ENCODE measurements around the gene ZFHX3. TPM values are rescaled to one million over a fixed set of nuclear protein-coding genes. Genes with fewer than 3 reads are reported as not detected.

ZFHX3 gene
- polyA plus RNA-seq, 1 donor from 2014 or later = 26.4 TPM

DNA sequence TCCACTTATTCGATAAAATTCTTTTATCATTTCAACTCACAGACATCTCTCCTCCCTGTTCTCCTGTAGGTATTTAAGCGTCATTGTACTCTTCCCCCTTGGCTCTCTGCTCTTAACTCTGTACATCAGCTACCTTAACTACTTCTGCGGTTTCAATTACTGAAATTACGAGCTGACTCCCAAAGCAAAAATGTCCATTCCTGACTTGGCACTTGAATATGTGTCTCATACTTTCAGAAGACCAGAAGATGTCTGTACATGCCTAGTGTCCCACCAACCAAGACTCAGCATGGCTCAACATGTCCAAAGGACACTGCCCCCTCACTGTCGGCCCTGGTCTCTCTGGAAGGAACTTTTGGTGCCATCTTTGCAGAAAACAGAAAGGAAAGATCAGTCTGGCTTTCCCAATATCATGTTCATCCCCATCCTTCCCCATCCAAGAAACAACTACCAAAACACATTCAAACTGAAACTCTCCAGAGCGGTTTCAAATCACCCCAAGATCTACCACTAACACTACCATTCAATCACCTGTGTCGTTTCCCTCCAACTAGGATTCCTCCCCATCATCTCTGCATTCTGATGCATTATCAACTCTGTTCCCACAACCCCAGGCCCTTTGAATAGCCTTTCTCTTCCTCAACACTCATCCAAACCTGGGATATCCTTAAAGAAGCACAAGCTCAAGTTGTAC, 74.9 kb downstream of the ZFHX3 start:
- peaks cover 98% of the 10 kb centered on the region for H3K79me2 ChIP-seq (replicated peaks; ENCODE audit: insufficient read depth, low read length)
- no peak overlapping the region for H3K4me3 ChIP-seq (ENCODE audit: low read length)
- no peak overlapping the region for H2AFZ ChIP-seq (ENCODE audit: low read depth, low read length)
- no peaks in the 10 kb centered on the region for H3K9me2 ChIP-seq (ENCODE audit: insufficient read depth, low read length)
- H4K20me1 ChIP-seq (ENCODE audit: insufficient read depth) = peaks cover 91% of the 10 kb centered on the region
- H3K27ac ChIP-seq (ENCODE audit: low read length) = no peak overlapping the region
- H3K9me3 ChIP-seq (ENCODE audit: low read length) = no peaks in the 10 kb centered on the region
- no peak for TF ChIP-seq TAF1 (IDR thresholded peaks at IDR 0.05; ENCODE audit: low read depth)
- TF ChIP-seq EP300 (conservative IDR thresholded peaks at IDR 0.05; ENCODE audit: poor library complexity, severe bottlenecking) = no peak
- no peak for TF ChIP-seq EZH2 (IDR thresholded peaks at IDR 0.05; ENCODE audit: borderline replicate concordance, insufficient read depth, low read length, poor library complexity, severe bottlenecking)
- TF ChIP-seq, protein P1, sequence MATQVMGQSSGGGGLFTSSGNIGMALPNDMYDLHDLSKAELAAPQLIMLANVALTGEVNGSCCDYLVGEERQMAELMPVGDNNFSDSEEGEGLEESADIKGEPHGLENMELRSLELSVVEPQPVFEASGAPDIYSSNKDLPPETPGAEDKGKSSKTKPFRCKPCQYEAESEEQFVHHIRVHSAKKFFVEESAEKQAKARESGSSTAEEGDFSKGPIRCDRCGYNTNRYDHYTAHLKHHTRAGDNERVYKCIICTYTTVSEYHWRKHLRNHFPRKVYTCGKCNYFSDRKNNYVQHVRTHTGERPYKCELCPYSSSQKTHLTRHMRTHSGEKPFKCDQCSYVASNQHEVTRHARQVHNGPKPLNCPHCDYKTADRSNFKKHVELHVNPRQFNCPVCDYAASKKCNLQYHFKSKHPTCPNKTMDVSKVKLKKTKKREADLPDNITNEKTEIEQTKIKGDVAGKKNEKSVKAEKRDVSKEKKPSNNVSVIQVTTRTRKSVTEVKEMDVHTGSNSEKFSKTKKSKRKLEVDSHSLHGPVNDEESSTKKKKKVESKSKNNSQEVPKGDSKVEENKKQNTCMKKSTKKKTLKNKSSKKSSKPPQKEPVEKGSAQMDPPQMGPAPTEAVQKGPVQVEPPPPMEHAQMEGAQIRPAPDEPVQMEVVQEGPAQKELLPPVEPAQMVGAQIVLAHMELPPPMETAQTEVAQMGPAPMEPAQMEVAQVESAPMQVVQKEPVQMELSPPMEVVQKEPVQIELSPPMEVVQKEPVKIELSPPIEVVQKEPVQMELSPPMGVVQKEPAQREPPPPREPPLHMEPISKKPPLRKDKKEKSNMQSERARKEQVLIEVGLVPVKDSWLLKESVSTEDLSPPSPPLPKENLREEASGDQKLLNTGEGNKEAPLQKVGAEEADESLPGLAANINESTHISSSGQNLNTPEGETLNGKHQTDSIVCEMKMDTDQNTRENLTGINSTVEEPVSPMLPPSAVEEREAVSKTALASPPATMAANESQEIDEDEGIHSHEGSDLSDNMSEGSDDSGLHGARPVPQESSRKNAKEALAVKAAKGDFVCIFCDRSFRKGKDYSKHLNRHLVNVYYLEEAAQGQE (IDR thresholded peaks at IDR 0.05; ENCODE audit: borderline replicate concordance) = no peak
- TF ChIP-seq MXI1 (conservative IDR thresholded peaks at IDR 0.05; ENCODE audit: poor library complexity, severe bottlenecking) = no peak
- TF ChIP-seq, protein P2, sequence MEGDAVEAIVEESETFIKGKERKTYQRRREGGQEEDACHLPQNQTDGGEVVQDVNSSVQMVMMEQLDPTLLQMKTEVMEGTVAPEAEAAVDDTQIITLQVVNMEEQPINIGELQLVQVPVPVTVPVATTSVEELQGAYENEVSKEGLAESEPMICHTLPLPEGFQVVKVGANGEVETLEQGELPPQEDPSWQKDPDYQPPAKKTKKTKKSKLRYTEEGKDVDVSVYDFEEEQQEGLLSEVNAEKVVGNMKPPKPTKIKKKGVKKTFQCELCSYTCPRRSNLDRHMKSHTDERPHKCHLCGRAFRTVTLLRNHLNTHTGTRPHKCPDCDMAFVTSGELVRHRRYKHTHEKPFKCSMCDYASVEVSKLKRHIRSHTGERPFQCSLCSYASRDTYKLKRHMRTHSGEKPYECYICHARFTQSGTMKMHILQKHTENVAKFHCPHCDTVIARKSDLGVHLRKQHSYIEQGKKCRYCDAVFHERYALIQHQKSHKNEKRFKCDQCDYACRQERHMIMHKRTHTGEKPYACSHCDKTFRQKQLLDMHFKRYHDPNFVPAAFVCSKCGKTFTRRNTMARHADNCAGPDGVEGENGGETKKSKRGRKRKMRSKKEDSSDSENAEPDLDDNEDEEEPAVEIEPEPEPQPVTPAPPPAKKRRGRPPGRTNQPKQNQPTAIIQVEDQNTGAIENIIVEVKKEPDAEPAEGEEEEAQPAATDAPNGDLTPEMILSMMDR (IDR thresholded peaks at IDR 0.05; ENCODE audit: poor library complexity, severe bottlenecking) = no peak
- TF ChIP-seq SMC3 (conservative IDR thresholded peaks at IDR 0.05; ENCODE audit: poor library complexity) = no peak
- no peak for TF ChIP-seq POLR2AphosphoS5 (IDR thresholded peaks at IDR 0.05)
- TF ChIP-seq RAD21 (conservative IDR thresholded peaks at IDR 0.05) = no peak
- H3K9ac ChIP-seq (ENCODE audit: low read length) = no peak overlapping the region
- H3F3A ChIP-seq (ENCODE audit: insufficient read depth, low read length, poor library complexity, severe bottlenecking) = no peaks in the 10 kb centered on the region
- no peaks in the 10 kb centered on the region for H3K27me3 ChIP-seq (ENCODE audit: insufficient read depth, low read depth, low read length)
- H3K4me2 ChIP-seq (ENCODE audit: low read length) = no peak overlapping the region
- no peaks in the 10 kb centered on the region for H3K36me3 ChIP-seq (ENCODE audit: insufficient read depth, low read length)

DNA sequence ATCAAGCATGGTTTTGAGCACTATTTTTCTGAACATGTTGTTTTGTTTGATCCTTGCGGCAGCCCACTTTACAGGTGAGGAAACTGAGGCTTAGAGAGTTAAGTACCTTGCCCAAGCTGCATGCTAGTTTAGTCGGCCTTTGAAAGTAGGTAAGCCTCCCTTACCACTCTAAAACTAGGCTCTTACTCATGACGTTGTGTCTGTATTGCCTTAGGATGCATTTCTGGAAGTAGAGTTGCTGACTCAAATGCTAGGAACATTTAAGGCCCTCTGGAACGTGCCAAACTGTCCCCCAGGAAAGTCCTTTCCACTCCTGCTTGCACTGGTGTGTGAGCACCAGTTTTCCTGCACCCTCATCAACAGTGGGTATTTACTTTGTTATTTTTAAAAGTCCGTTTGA, 76.6 kb downstream of the ZFHX3 start:
- H3K9me3 ChIP-seq (ENCODE audit: low read length) = no peaks in the 10 kb centered on the region
- no peaks in the 10 kb centered on the region for H3K9me2 ChIP-seq (ENCODE audit: insufficient read depth, low read length)
- H3K27me3 ChIP-seq (ENCODE audit: insufficient read depth, low read depth, low read length) = no peaks in the 10 kb centered on the region
- H3K4me2 ChIP-seq (ENCODE audit: low read length) = no peak overlapping the region
- no peaks in the 10 kb centered on the region for H3K36me3 ChIP-seq (ENCODE audit: insufficient read depth, low read length)
- H3K27ac ChIP-seq (ENCODE audit: low read length) = no peak overlapping the region
- no peak for TF ChIP-seq SMC3 (conservative IDR thresholded peaks at IDR 0.05; ENCODE audit: poor library complexity)
- TF ChIP-seq, protein P1 (IDR thresholded peaks at IDR 0.05; ENCODE audit: borderline replicate concordance) = no peak
- TF ChIP-seq RAD21 (conservative IDR thresholded peaks at IDR 0.05) = no peak
- no peak for TF ChIP-seq TAF1 (IDR thresholded peaks at IDR 0.05; ENCODE audit: low read depth)
- TF ChIP-seq POLR2AphosphoS5 (IDR thresholded peaks at IDR 0.05) = no peak
- no peak for TF ChIP-seq EP300 (conservative IDR thresholded peaks at IDR 0.05; ENCODE audit: poor library complexity, severe bottlenecking)
- TF ChIP-seq MXI1 (conservative IDR thresholded peaks at IDR 0.05; ENCODE audit: poor library complexity, severe bottlenecking) = no peak
- TF ChIP-seq, protein P2 (IDR thresholded peaks at IDR 0.05; ENCODE audit: poor library complexity, severe bottlenecking) = no peak
- H3K79me2 ChIP-seq (replicated peaks; ENCODE audit: insufficient read depth, low read length) = peaks cover 99% of the 10 kb centered on the region
- H3F3A ChIP-seq (ENCODE audit: insufficient read depth, low read length, poor library complexity, severe bottlenecking) = peaks cover 6% of the 10 kb centered on the region
- peaks cover 91% of the 10 kb centered on the region for H4K20me1 ChIP-seq (ENCODE audit: insufficient read depth)
- no peak overlapping the region for H2AFZ ChIP-seq (ENCODE audit: low read depth, low read length)
- H3K4me3 ChIP-seq (ENCODE audit: low read length) = no peak overlapping the region
- H3K9ac ChIP-seq (ENCODE audit: low read length) = no peak overlapping the region

Measured in neural cell (in vitro differentiated cells).